DLD1 (cell line): ENCODE measurements around the gene PPP2R2D.
"Not testable (repeated sequence)": the region's sequence is repeated elsewhere in the genome, so short reads cannot be mapped to it uniquely, and the experiment has no call there.

Experiments
- in situ Hi-C: cut with HindIII; loops from 2 replicates; pipeline ENCODE4 v1.10.0; 2017; ENCODE audit warnings: low sequenced_read_pairs

The PPP2R2D gene

DNA sequence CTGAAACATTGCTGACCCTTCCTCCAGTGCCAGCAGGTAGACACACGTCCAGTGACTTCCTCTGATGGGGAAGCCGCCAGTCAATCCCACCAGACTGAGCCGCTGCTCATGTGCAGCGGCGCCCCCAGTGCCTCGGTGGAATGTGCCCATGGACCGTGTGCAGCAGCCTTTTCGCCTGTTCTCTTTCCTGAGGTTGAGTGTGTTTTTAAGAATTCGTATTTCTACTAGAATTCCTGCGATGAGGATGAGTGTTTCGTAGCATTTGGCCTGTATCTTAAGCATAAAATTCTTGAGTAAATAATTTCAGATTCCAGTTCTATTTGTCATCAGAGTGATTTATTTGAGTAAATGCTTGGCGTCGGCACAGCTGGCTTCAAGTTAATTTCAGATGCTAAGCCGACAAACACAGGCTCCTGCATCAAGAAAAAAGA is 45.5 kb downstream of the PPP2R2D start:
- in situ Hi-C loops = no loop called here

GRCh38 chr10:131946880-131947279 is 46.1 kb downstream of the PPP2R2D start:
- in situ Hi-C loops = no loop called here

GRCh38 chr10:131947631-131948347 is 47.0 kb downstream of the PPP2R2D start:
- in situ Hi-C loops = no loop called here

DNA sequence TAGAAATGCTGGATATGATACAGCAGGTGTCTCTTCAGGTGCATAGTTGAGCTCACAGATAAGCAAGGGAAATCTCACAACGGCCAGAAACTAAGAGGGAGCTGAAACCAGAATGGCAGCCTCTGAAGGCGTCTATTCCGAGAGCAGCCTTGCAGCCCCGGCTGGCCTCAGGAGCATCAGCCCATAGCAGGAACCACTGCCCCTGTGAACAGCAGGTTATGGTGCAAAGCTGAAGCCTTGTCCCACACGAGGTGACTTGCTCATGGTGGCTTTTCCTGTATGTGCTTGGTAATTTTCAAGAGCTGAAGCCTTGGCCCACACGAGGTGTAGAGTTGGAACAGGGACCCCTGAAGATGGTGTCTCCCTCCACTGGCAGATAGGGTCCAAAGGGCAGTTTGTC is 47.7 kb downstream of the PPP2R2D start:
- in situ Hi-C loops = no loop called here

DNA sequence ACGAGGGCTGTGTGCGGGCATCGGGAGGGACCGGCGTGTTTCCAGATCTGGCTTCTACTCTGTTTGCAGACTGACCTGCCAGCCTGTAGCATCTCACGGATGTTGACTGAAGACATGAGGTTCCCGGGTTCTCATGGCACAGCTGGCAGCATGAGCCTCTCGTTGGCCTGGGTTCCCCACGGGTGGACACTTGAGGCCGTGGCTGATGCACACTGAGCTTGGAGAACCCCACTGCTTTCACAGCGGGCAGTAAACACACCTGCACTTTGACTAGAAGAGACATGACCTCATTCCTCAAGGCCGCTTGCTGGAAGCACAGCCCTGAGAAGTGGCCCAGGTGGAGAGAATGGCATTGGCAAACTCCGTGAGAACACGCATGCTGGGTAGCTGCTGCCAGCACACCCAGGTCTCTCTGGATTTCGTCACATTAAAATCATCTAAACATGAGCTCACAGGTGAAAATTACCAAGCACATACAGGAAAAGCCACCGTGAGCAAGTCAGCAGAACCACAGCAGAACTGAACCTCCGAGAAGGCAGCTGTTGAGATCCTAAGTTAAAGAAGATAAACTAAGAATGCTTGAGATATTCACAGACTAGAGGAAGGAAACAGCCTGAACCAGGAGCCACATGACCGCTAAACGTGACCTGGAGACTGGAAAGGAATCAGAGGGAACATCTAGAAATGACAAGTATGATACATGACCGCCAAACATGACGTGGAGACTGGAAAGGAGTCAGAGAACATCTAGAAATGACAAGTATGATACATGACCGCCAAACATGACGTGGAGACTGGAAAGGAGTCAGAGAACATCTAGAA is 48.4 kb downstream of the PPP2R2D start:
- in situ Hi-C loops = no loop called here

- in situ Hi-C loops = not testable (repeated sequence)
Measured at GRCh38 chr10:131949908-131950307, 49.1 kb downstream of the PPP2R2D start.

DNA sequence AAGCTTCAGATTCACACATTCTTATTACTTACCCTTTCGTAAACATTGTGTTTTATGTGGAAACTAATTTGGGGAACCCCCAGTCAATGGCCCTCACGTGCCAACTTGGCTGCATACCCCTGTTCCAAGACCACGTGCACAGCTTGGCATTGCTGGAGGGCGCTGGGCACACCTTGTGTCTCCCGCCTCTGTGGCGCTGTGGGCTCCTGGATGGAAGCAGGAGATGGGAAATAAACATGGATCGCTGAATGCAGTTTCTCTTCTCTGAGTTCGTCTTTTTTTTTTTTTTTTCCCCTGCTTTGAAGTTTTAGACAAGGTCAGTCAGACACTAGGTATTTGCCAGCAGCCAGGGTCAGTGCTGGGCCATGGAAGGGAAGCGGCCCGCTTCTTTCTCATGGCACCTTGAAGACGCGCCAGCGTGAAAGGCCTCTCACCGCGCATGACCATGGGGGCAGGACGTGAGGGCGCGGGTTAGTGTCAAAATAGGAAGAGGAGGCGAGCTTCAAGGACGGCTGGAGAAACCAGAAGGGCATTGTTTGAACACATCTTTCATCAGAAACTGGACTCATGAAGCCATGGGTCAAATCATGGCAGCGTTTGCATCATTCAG is 53.7 kb downstream of the PPP2R2D start:
- in situ Hi-C loops = no loop called here

- in situ Hi-C loops = no loop called here
Measured at GRCh38 chr10:131955591-131956340, 55.0 kb downstream of the PPP2R2D start.

DNA sequence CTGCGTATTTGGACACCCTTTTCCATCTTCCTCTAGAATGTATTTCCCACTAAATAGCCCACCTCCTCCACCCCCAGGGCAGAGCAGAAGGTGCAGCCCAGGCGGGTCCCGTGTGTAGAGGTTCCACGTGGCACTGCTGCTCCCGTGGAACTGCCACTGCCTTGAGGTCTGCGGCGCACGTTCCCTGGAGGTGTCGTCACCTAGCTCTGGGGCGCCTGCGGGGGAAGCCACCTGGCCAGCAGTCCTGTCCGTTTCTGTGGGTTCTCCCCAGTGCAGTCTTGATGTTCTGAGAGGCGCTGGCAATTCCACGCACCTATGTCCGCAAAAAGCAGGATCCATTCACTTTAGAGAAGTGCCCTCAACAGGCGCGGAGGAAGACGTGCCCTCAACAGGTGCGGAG is 59.0 kb downstream of the PPP2R2D start:
- in situ Hi-C loops = no loop called here

GRCh38 chr10:131960631-131961046 is 59.8 kb downstream of the PPP2R2D start:
- in situ Hi-C loops = no loop called here

DNA sequence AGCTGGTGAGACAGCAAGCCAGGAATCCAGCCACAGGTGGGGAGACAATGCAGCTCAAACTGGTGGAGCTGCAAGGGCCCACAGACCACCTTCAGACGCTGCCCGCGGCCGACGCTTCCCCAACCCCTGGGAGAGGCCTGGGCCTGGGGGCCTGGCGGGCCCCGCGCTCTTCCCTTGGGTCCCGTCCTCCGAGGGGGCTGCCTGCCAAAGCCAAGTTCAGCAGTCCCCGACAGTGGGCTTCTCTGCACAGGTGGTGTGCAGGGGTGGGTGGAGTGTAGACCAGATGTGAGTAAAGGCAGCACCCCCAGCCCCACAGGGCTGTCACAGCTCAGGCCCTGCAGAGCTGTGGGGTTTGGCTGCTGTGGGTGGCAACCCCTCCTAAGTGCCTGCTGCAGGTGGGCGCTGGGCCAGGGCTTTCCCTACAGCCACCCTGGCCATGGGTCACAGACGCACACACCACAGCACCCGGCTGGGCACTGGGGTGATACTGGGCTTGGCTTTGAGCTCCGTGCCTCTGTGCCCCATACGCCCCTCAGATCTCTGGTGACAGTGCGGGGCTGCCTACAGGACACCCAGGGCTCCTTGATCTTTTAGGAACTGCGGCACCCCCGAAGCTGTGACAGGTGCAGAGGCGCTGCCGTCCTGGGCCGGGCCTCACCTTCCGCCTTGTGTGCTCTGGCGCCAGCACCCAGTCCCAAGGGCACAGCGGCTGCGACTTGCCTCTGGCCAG is 60.4 kb downstream of the PPP2R2D start:
- in situ Hi-C loops = no loop called here

DNA sequence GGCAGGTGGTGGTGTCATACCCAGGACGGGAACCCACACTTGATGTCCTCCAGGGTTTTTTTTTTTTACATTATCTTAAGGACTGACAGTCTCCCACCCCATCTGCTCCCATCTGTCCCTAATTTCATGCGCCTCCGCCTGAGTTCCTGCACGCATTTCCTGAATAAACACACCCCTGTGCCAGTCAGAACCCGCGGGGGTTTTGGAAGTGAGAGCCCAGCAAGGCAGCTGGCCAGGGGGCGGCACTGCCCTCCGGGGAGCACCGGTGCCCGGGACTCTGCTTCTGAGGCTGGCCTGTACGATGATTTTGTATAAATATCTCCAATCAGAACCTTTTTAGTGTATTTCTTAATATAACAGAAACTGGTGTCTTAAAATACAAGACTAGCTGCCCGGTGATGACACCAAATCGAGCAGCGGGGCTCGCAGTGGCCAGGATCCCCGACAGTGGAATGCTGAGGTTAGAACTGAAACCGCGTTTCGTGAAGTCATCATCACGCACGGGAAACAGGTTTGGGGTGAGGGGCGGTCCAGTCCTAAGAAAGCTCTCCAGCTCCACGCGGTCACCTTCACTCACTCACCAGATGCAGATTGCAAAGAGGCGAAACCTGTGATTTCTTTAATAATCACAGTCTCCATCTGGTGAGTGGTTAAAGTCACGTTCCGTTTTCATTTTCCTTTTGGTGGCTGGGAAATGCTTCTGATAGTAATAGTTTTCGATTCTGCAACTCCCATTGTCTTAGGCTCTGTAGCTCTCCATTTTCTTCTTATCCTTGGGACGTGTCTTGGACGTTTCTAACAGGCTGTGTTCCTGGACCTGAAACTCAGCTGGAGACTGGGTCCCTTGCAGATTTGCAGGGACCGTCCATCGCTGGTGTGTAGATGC is 61.2 kb downstream of the PPP2R2D start:
- in situ Hi-C loops = no loop called here

GRCh38 chr10:131963350-131963749 is 62.5 kb downstream of the PPP2R2D start:
- in situ Hi-C loops = no loop called here

GRCh38 chr10:131963811-131964210 is 63.0 kb downstream of the PPP2R2D start:
- in situ Hi-C loops = no loop called here

DNA sequence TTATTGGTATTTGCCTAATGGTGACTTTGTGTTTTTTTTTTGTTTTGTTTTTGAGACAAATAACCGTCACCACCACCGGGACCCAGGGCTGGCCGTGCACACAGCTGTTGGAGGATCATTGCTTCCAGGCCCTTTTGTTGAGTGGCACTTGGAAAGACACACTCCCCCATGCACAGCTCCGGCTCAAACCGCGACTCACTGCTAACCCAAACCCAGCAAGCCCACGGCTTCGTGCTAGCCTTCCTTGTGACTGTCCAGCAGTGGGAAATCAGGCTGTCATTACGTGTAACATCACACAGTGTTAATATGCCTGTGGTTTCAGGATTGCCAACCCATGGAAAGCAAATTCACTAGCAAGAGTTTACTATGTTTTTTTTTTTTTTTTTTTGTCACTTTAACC is 63.5 kb downstream of the PPP2R2D start:
- in situ Hi-C loops = no loop called here

GRCh38 chr10:131968949-131969348 is 68.1 kb downstream of the PPP2R2D start:
- in situ Hi-C loops = no loop called here

- in situ Hi-C loops = no loop called here
Measured at GRCh38 chr10:131970946-131971345, 70.1 kb downstream of the PPP2R2D start.

DNA sequence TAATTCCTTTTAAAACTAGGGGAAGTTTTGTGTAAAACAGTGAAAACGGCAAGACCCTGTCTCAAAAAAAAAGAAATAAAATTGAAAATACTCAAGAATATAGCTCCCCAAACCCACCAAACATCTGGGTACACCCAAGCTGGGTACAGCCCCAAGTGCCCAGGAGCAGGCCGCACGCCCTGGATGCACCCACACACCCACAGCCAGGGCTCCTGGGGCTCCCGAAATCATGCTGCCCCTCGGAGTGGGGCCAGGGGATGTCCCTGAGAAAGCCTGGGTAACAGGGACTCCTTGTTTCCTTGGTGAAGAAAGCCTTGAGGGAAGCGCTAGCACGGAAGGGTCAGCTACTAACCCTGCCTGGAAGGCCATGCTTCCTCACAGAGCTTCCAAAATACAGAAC is 70.8 kb downstream of the PPP2R2D start:
- in situ Hi-C loops = no loop called here

GRCh38 chr10:131972474-131973071 is 71.8 kb downstream of the PPP2R2D start:
- in situ Hi-C loops = no loop called here
